HEK293 (cell line): ENCODE results near the gene IFT172.
A peak's percentile ranks its signal among the peaks of the same experiment; 100 is the strongest.

ENCODE experiments used
- GLIS2 ChIP-seq: fragments of 450-650 bp; formaldehyde crosslinking; IDR thresholded peaks from 2 replicates; pipeline ENCODE4 v1.5.1; 2016; ENCODE audit warnings: missing biosample characterization, missing genetic modification characterization
- KLF16 ChIP-seq: fragments of 450-650 bp; formaldehyde crosslinking; IDR thresholded peaks from 2 replicates; pipeline ENCODE4 v1.5.1; 2017; ENCODE audit warnings: missing biosample characterization, missing genetic modification characterization
- KLF7 ChIP-seq: fragments of 450-650 bp; formaldehyde crosslinking; IDR thresholded peaks from 2 replicates; pipeline ENCODE4 v1.5.1; 2016; ENCODE audit warnings: missing biosample characterization, missing genetic modification characterization, borderline replicate concordance
- PRDM2 ChIP-seq: fragments of 450-650 bp; formaldehyde crosslinking; IDR thresholded peaks from 2 replicates; pipeline ENCODE4 v1.5.1; 2016; ENCODE audit warnings: missing biosample characterization, missing genetic modification characterization, borderline replicate concordance
- SP2 ChIP-seq: fragments of 450-650 bp; formaldehyde crosslinking; IDR thresholded peaks from 2 replicates; pipeline ENCODE4 v1.5.1; 2016; ENCODE audit warnings: missing biosample characterization, missing genetic modification characterization
- YY1 ChIP-seq: fragments of 450-650 bp; formaldehyde crosslinking; IDR thresholded peaks from 2 replicates; pipeline ENCODE4 v1.5.1; 2018; ENCODE audit warnings: missing biosample characterization, missing genetic modification characterization
- ZBTB8A ChIP-seq: fragments of 450-650 bp; formaldehyde crosslinking; IDR thresholded peaks from 2 replicates; pipeline ENCODE4 v1.5.1; 2016; ENCODE audit warnings: missing biosample characterization, missing genetic modification characterization
- ZFP69B ChIP-seq: fragments of 450-650 bp; formaldehyde crosslinking; IDR thresholded peaks from 2 replicates; pipeline ENCODE4 v1.5.1; 2016; ENCODE audit warnings: missing biosample characterization, missing genetic modification characterization
- ZIC2 ChIP-seq: fragments of 450-650 bp; formaldehyde crosslinking; IDR thresholded peaks from 2 replicates; pipeline ENCODE4 v1.5.1; 2016; ENCODE audit warnings: missing biosample characterization, missing genetic modification characterization
- ZNF121 ChIP-seq: fragments of 450-650 bp; formaldehyde crosslinking; IDR thresholded peaks from 2 replicates; pipeline ENCODE4 v1.5.1; 2016; ENCODE audit warnings: missing biosample characterization, missing genetic modification characterization
- ZNF132 ChIP-seq: fragments of 450-650 bp; formaldehyde crosslinking; IDR thresholded peaks from 2 replicates; pipeline ENCODE4 v1.5.1; 2017; ENCODE audit warnings: missing biosample characterization, missing genetic modification characterization, borderline replicate concordance
- ZNF138 ChIP-seq: fragments of 450-650 bp; formaldehyde crosslinking; IDR thresholded peaks from 2 replicates; pipeline ENCODE4 v1.5.1; 2016; ENCODE audit warnings: missing biosample characterization, missing genetic modification characterization, borderline replicate concordance
- ZNF16 ChIP-seq: fragments of 450-650 bp; formaldehyde crosslinking; IDR thresholded peaks from 2 replicates; pipeline ENCODE4 v1.5.1; 2016; ENCODE audit warnings: low read depth, missing biosample characterization, missing genetic modification characterization
- ZNF2 ChIP-seq: fragments of 450-650 bp; formaldehyde crosslinking; IDR thresholded peaks from 2 replicates; pipeline ENCODE4 v1.5.1; 2016; ENCODE audit warnings: missing biosample characterization, missing genetic modification characterization
- ZNF302 ChIP-seq: fragments of 450-650 bp; formaldehyde crosslinking; IDR thresholded peaks from 2 replicates; pipeline ENCODE4 v1.5.1; 2016; ENCODE audit warnings: missing biosample characterization, missing genetic modification characterization, low read depth
- ZNF350 ChIP-seq: fragments of 450-650 bp; formaldehyde crosslinking; IDR thresholded peaks from 2 replicates; pipeline ENCODE4 v1.5.0; 2017; ENCODE audit warnings: missing biosample characterization, mild to moderate bottlenecking, missing genetic modification characterization
- ZNF394 ChIP-seq: fragments of 450-650 bp; formaldehyde crosslinking; IDR thresholded peaks from 2 replicates; pipeline ENCODE4 v1.5.1; 2016; ENCODE audit warnings: missing biosample characterization, missing genetic modification characterization, mild to moderate bottlenecking, moderate library complexity, borderline replicate concordance
- ZNF426 ChIP-seq: fragments of 450-650 bp; formaldehyde crosslinking; IDR thresholded peaks from 2 replicates; pipeline ENCODE4 v1.5.1; 2017; ENCODE audit warnings: missing biosample characterization, missing genetic modification characterization, mild to moderate bottlenecking, inconsistent platforms, moderate library complexity
- ZNF501 ChIP-seq: fragments of 450-650 bp; formaldehyde crosslinking; IDR thresholded peaks from 2 replicates; pipeline ENCODE4 v1.5.1; 2016; ENCODE audit warnings: missing biosample characterization, missing genetic modification characterization
- ZNF561 ChIP-seq: fragments of 450-650 bp; IDR thresholded peaks from 2 replicates; pipeline ENCODE4 v1.5.1; 2018; ENCODE audit warnings: missing biosample characterization, missing genetic modification characterization, borderline replicate concordance
- ZNF610 ChIP-seq: fragments of 450-650 bp; formaldehyde crosslinking; IDR thresholded peaks from 2 replicates; pipeline ENCODE4 v1.5.1; 2016; ENCODE audit warnings: missing biosample characterization, missing genetic modification characterization, borderline replicate concordance
- ZNF624 ChIP-seq: fragments of 450-650 bp; formaldehyde crosslinking; IDR thresholded peaks from 2 replicates; pipeline ENCODE4 v1.5.1; 2017; ENCODE audit warnings: missing biosample characterization, missing genetic modification characterization
- ZNF658 ChIP-seq: fragments of 450-650 bp; formaldehyde crosslinking; IDR thresholded peaks from 2 replicates; pipeline ENCODE4; 2016; ENCODE audit warnings: missing biosample characterization, missing genetic modification characterization
- ZNF670 ChIP-seq: fragments of 450-650 bp; formaldehyde crosslinking; IDR thresholded peaks from 2 replicates; pipeline ENCODE4 v1.5.1; 2016; ENCODE audit warnings: missing biosample characterization, missing genetic modification characterization, low read depth
- ZNF76 ChIP-seq: fragments of 450-650 bp; formaldehyde crosslinking; IDR thresholded peaks from 2 replicates; pipeline ENCODE4; 2016; ENCODE audit warnings: low read depth, missing biosample characterization, missing genetic modification characterization, borderline replicate concordance
- ZNF830 ChIP-seq: fragments of 450-650 bp; IDR thresholded peaks from 2 replicates; pipeline ENCODE4 v1.5.0; 2018; ENCODE audit warnings: missing biosample characterization, missing genetic modification characterization, low read depth, mild to moderate bottlenecking, moderate library complexity
- ZSCAN18 ChIP-seq: fragments of 450-650 bp; formaldehyde crosslinking; IDR thresholded peaks from 2 replicates; pipeline ENCODE4 v1.5.1; 2016; ENCODE audit warnings: missing biosample characterization, missing genetic modification characterization
- ZSCAN5A ChIP-seq: fragments of 450-650 bp; formaldehyde crosslinking; IDR thresholded peaks from 2 replicates; pipeline ENCODE4 v1.5.1; 2016; ENCODE audit warnings: missing biosample characterization, missing genetic modification characterization
- TF ChIP-seq, protein P1 (sequence below): fragments of 450-650 bp; formaldehyde crosslinking; IDR thresholded peaks from 2 replicates; pipeline ENCODE4 v1.5.1; 2016; ENCODE audit warnings: missing biosample characterization, missing genetic modification characterization

IFT172 gene

GRCh38 chr2:27428213-27428977 lies 61.1 kb downstream of the IFT172 start, which contains the start of gene NRBP1 (continued):
- TF ChIP-seq ZNF624 (tag by site-specific recombination) (no peak), SP2 (tag by site-specific recombination) (peak; percentile 89), ZNF830 (tag by site-specific recombination) (no peak), ZNF138 (no peak), ZSCAN18 (tag by site-specific recombination) (no peak), ZNF2 (no peak), PRDM2 (no peak), ZNF610 (tag by site-specific recombination) (peak; percentile 35; the same call in 1 of the 2 replicates), KLF7 (tag by site-specific recombination) (peak; percentile 54; the same call in 1 of the 2 replicates), ZNF426 (tag by site-specific recombination) (no peak), ZNF658 (no peak), ZNF670 (tag by site-specific recombination) (no peak), ZNF302 (no peak), ZNF350 (no peak), ZNF76 (no peak), ZNF121 (tag by site-specific recombination) (no peak), KLF16 (tag by site-specific recombination) (peak; percentile 82), ZBTB8A (peak; percentile 47), ZNF561 (tag by site-specific recombination) (no peak), ZNF394 (tag by site-specific recombination) (peak; percentile 33; the same call in 1 of the 2 replicates), ZSCAN5A (0 out of 2 replicates have a peak, but pooled peaks have one; percentile 44), ZFP69B (peak; percentile 94), ZNF16 (no peak), ZNF501 (tag by site-specific recombination) (peak; percentile 64; the same call in 1 of the 2 replicates), YY1 (tag by site-specific recombination) (peak; percentile 36; the same call in 1 of the 2 replicates), GLIS2 (tag by site-specific recombination) (peak; percentile 84), ZIC2 (tag by site-specific recombination) (peak; percentile 24; the same call in 1 of the 2 replicates), ZNF132 (tag by site-specific recombination) (no peak)
- TF ChIP-seq, protein P1, sequence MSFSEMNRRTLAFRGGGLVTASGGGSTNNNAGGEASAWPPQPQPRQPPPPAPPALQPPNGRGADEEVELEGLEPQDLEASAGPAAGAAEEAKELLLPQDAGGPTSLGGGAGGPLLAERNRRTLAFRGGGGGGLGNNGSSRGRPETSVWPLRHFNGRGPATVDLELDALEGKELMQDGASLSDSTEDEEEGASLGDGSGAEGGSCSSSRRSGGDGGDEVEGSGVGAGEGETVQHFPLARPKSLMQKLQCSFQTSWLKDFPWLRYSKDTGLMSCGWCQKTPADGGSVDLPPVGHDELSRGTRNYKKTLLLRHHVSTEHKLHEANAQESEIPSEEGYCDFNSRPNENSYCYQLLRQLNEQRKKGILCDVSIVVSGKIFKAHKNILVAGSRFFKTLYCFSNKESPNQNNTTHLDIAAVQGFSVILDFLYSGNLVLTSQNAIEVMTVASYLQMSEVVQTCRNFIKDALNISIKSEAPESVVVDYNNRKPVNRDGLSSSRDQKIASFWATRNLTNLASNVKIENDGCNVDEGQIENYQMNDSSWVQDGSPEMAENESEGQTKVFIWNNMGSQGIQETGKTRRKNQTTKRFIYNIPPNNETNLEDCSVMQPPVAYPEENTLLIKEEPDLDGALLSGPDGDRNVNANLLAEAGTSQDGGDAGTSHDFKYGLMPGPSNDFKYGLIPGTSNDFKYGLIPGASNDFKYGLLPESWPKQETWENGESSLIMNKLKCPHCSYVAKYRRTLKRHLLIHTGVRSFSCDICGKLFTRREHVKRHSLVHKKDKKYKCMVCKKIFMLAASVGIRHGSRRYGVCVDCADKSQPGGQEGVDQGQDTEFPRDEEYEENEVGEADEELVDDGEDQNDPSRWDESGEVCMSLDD (tag by site-specific recombination), result peak; percentile 80
